Measurements from ENCODE around the gene SAYSD1.
A peak's percentile ranks its signal among the peaks of the same experiment; 100 is the strongest.

Gene SAYSD1, protein sequence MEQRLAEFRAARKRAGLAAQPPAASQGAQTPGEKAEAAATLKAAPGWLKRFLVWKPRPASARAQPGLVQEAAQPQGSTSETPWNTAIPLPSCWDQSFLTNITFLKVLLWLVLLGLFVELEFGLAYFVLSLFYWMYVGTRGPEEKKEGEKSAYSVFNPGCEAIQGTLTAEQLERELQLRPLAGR

DNA sequence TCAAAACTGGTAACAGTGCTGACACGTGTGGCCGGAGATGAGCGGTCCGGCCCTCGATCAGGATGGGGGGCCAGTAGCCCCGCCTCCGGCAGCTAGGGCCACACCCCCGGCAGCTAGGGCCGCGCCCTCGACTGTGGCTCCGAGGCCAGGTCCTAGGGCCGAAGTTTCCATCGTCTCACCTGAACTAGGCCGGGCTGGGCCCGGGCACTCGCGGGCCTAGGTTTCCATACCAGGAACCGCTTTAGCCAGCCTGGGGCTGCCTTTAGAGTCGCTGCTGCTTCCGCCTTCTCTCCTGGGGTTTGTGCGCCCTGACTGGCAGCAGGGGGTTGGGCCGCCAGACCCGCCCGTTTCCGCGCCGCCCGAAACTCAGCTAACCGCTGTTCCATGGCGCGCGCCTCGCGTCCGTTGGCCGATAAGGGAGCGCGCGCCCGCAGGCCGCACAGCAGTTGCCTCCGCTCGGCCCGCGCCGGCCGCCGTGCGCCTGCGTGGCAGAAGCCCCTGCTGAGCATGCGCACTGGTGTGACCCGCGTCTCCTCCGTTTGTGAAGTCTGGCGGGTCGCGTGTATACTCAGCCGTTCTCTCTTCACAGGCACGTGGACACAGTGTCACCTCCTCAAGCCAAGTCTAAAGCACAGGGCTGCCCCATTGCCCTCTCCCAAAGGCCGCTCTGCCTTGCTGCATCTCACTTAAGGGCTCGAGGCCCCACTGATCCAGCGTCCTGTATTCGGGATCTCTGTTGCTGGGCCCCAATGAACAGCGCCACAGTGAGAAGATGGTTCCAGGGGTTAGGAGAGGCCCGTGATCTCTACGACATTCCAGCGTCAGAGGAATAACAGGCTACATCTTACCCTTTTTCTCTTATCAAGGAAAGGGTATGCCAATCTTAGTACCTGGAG lies at the start of gene SAYSD1:
Gene SAYSD1, minus strand, starts transcription at position 483 of the 896 bp plus-strand sequence. Its CDS starts 97 bp downstream, at position 386.
- no peaks in the 10 kb centered on the region for H3K27me3 ChIP-seq (replicated peaks; ENCODE audit: control insufficient read depth, insufficient read depth, low read length)
- peak within 1 kb of the TSS; percentile 92 for H3K9ac ChIP-seq (ENCODE audit: low read length)
- H3K36me3 ChIP-seq (ENCODE audit: control insufficient read depth, insufficient read depth, low read length, severe bottlenecking): peaks cover 8% of the 10 kb centered on the region
- peaks cover 18% of the 10 kb centered on the region for H3K4me1 ChIP-seq (ENCODE audit: control insufficient read depth, insufficient read depth, low read length)
- H3K4me3 ChIP-seq (ENCODE audit: low read length): peak within 1 kb of the TSS; percentile 85
- peak; percentile 97 for DNase-seq (ENCODE audit: low read depth)
- H3K9me3 ChIP-seq (ENCODE audit: control insufficient read depth, low read length): no peaks in the 10 kb centered on the region

DNA sequence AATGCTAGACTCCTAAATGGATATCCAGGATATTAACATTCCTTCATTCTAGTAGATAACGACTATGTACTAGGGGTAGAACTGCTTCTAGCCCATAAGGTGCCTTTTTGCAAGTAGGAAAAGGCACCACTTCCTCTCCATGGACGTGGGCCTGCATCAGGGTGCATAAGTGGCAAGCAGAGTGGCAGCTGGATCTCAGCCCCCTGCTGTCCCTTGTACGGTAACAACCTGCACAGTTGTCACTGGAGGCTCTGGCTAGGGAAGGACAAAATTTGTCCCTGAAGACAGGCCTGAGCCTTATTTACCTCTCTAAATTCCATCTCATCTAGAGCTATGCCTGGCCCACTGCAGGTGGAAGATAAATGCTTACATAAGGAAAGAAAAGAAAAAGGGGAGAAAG lies 42.5 kb upstream of the SAYSD1 start:
- H3K9ac ChIP-seq (ENCODE audit: low read length): no peak overlapping the region
- H3K9me3 ChIP-seq (ENCODE audit: control insufficient read depth, low read length): no peaks in the 10 kb centered on the region
- H3K4me1 ChIP-seq (ENCODE audit: control insufficient read depth, insufficient read depth, low read length): no peaks in the 10 kb centered on the region
- DNase-seq (ENCODE audit: low read depth): no peak
- no peaks in the 10 kb centered on the region for H3K36me3 ChIP-seq (ENCODE audit: control insufficient read depth, insufficient read depth, low read length, severe bottlenecking)
- no peak overlapping the region for H3K4me3 ChIP-seq (ENCODE audit: low read length)
- peaks cover 5% of the 10 kb centered on the region for H3K27me3 ChIP-seq (replicated peaks; ENCODE audit: control insufficient read depth, insufficient read depth, low read length)

GRCh38 chr6:39156801-39157200 lies 41.8 kb upstream of the SAYSD1 start:
- Histone ChIP-seq H3K27me3 (replicated peaks; ENCODE audit: control insufficient read depth, insufficient read depth, low read length) (peaks cover 11% of the 10 kb centered on the region), H3K9me3 (ENCODE audit: control insufficient read depth, low read length) (no peaks in the 10 kb centered on the region), H3K36me3 (ENCODE audit: control insufficient read depth, insufficient read depth, low read length, severe bottlenecking) (no peaks in the 10 kb centered on the region), H3K4me3 (ENCODE audit: low read length) (no peak overlapping the region), H3K9ac (ENCODE audit: low read length) (no peak overlapping the region), H3K4me1 (ENCODE audit: control insufficient read depth, insufficient read depth, low read length) (no peaks in the 10 kb centered on the region)
- no peak for DNase-seq (ENCODE audit: low read depth)

DNA sequence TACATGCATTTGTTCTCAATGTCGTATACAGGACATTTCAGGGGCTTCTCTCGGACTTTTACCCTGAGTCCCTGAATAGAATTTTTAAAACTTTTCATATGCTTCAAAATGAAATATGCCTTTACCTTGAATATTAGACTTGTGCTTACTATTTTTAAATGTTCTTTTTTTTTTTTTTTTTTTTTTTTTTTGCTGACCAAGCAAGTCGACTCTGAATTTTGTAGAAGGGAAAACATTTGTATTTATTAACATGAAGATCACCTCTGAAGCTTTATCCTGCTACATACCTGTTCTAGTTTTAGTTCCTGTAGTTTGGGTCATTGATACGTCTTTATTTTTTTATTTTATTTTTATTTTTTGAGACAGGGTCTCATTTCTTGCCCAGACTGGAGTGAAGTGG lies 39.7 kb upstream of the SAYSD1 start:
- no peak for DNase-seq (ENCODE audit: low read depth)
- no peak overlapping the region for H3K4me3 ChIP-seq (ENCODE audit: low read length)

GRCh38 chr6:39153766-39154397 lies 38.9 kb upstream of the SAYSD1 start:
- H3K9ac ChIP-seq (ENCODE audit: low read length): no peak overlapping the region
- H3K4me3 ChIP-seq (ENCODE audit: low read length): no peak overlapping the region
- no peaks in the 10 kb centered on the region for H3K9me3 ChIP-seq (ENCODE audit: control insufficient read depth, low read length)

More for the DNA sequence above, 39.7 kb upstream of the SAYSD1 start:
- no peak overlapping the region for H3K9ac ChIP-seq (ENCODE audit: low read length)
- H3K36me3 ChIP-seq (ENCODE audit: control insufficient read depth, insufficient read depth, low read length, severe bottlenecking): no peaks in the 10 kb centered on the region
- peaks cover 22% of the 10 kb centered on the region for H3K27me3 ChIP-seq (replicated peaks; ENCODE audit: control insufficient read depth, insufficient read depth, low read length)
- no peaks in the 10 kb centered on the region for H3K9me3 ChIP-seq (ENCODE audit: control insufficient read depth, low read length)
- H3K4me1 ChIP-seq (ENCODE audit: control insufficient read depth, insufficient read depth, low read length): no peaks in the 10 kb centered on the region

GRCh38 chr6:39152262-39152661 lies 37.3 kb upstream of the SAYSD1 start:
- Histone ChIP-seq H3K4me3 (ENCODE audit: low read length) (no peak overlapping the region), H3K36me3 (ENCODE audit: control insufficient read depth, insufficient read depth, low read length, severe bottlenecking) (no peaks in the 10 kb centered on the region), H3K9ac (ENCODE audit: low read length) (no peak overlapping the region), H3K4me1 (ENCODE audit: control insufficient read depth, insufficient read depth, low read length) (no peaks in the 10 kb centered on the region), H3K27me3 (replicated peaks; ENCODE audit: control insufficient read depth, insufficient read depth, low read length) (peaks cover 38% of the 10 kb centered on the region), H3K9me3 (ENCODE audit: control insufficient read depth, low read length) (no peaks in the 10 kb centered on the region)
- DNase-seq (ENCODE audit: low read depth): no peak

More at GRCh38 chr6:39153766-39154397, 38.9 kb upstream of the SAYSD1 start:
- DNase-seq (ENCODE audit: low read depth): no peak
- no peaks in the 10 kb centered on the region for H3K4me1 ChIP-seq (ENCODE audit: control insufficient read depth, insufficient read depth, low read length)
- peaks cover 28% of the 10 kb centered on the region for H3K27me3 ChIP-seq (replicated peaks; ENCODE audit: control insufficient read depth, insufficient read depth, low read length)
- no peaks in the 10 kb centered on the region for H3K36me3 ChIP-seq (ENCODE audit: control insufficient read depth, insufficient read depth, low read length, severe bottlenecking)

DNA sequence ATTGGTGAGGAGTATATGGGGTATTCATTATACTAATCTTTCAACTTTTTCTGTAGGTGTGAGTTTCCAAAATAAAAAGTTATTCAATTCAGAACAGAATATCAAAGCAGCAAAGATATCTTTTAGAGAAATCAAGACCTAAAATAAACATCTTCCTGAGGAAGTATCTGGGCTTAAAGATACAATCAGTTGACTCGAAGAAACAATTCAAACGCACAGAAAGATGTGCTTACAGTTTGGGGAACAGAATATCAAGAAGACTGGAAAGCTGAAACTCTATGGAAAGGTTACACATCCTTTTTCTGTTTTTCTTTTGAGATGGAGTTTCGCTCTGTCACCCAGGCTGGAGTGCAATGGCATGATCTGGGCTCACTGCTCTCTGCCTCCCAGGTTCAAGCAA lies 36.2 kb upstream of the SAYSD1 start:
- H3K4me1 ChIP-seq (ENCODE audit: control insufficient read depth, insufficient read depth, low read length): no peaks in the 10 kb centered on the region
- no peak overlapping the region for H3K9ac ChIP-seq (ENCODE audit: low read length)
- H3K36me3 ChIP-seq (ENCODE audit: control insufficient read depth, insufficient read depth, low read length, severe bottlenecking): no peaks in the 10 kb centered on the region
- H3K4me3 ChIP-seq (ENCODE audit: low read length): no peak overlapping the region
- DNase-seq (ENCODE audit: low read depth): no peak
- no peaks in the 10 kb centered on the region for H3K9me3 ChIP-seq (ENCODE audit: control insufficient read depth, low read length)
- peaks cover 44% of the 10 kb centered on the region for H3K27me3 ChIP-seq (replicated peaks; ENCODE audit: control insufficient read depth, insufficient read depth, low read length)

DNA sequence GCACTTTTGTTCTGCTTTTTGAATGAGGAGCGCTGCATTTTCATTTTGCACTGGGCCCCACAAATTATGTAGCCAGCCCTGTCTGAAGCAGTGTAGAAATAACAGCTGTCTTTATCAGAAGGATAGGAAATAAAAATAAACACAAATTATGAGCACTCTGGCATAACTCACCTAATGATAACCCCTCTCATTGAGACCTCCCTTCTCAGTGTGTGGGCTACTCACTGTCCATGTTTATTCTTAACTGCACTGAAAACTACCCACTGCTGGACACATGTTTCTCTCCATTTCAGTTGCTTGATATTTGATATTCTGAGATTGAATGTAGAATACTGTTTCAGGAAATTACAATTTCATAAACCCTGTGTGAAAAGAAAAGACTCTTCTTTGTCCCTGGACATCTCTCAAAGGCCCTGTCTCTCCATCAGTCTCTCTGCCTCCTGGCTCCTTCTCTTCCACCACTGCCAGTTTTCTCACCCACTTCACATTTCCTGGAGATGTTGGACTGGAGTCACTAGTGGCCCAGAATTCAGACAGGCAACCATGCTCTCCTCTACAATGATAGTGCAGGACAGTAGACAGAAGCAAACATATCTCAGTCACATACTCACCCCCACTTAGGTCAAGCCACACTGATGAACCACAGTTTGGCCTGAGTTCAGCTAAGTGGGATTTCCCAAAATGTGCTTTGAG lies 29.6 kb upstream of the SAYSD1 start:
- H3K36me3 ChIP-seq (ENCODE audit: control insufficient read depth, insufficient read depth, low read length, severe bottlenecking): no peaks in the 10 kb centered on the region
- peaks cover 47% of the 10 kb centered on the region for H3K27me3 ChIP-seq (replicated peaks; ENCODE audit: control insufficient read depth, insufficient read depth, low read length)
- no peak overlapping the region for H3K4me3 ChIP-seq (ENCODE audit: low read length)
- peaks cover 17% of the 10 kb centered on the region for H3K9me3 ChIP-seq (ENCODE audit: control insufficient read depth, low read length)
- H3K9ac ChIP-seq (ENCODE audit: low read length): no peak overlapping the region
- H3K4me1 ChIP-seq (ENCODE audit: control insufficient read depth, insufficient read depth, low read length): no peaks in the 10 kb centered on the region
- no peak for DNase-seq (ENCODE audit: low read depth)

- H3K36me3 ChIP-seq (ENCODE audit: control insufficient read depth, insufficient read depth, low read length, severe bottlenecking): no peaks in the 10 kb centered on the region
- DNase-seq (ENCODE audit: low read depth): no peak
- H3K4me3 ChIP-seq (ENCODE audit: low read length): no peak overlapping the region
- H3K9ac ChIP-seq (ENCODE audit: low read length): no peak overlapping the region
- peaks cover 29% of the 10 kb centered on the region for H3K9me3 ChIP-seq (ENCODE audit: control insufficient read depth, low read length)
- H3K27me3 ChIP-seq (replicated peaks; ENCODE audit: control insufficient read depth, insufficient read depth, low read length): peaks cover 36% of the 10 kb centered on the region
- H3K4me1 ChIP-seq (ENCODE audit: control insufficient read depth, insufficient read depth, low read length): no peaks in the 10 kb centered on the region
These were observed 28.4 kb upstream of the SAYSD1 start for GRCh38 chr6:39143238-39143930.

GRCh38 chr6:39140556-39141167 lies 25.7 kb upstream of the SAYSD1 start:
- H3K27me3 ChIP-seq (replicated peaks; ENCODE audit: control insufficient read depth, insufficient read depth, low read length): peaks cover 20% of the 10 kb centered on the region
- peaks cover 37% of the 10 kb centered on the region for H3K9me3 ChIP-seq (ENCODE audit: control insufficient read depth, low read length)
- no peaks in the 10 kb centered on the region for H3K36me3 ChIP-seq (ENCODE audit: control insufficient read depth, insufficient read depth, low read length, severe bottlenecking)
- no peak overlapping the region for H3K9ac ChIP-seq (ENCODE audit: low read length)
- H3K4me1 ChIP-seq (ENCODE audit: control insufficient read depth, insufficient read depth, low read length): no peaks in the 10 kb centered on the region
- no peak overlapping the region for H3K4me3 ChIP-seq (ENCODE audit: low read length)
- no peak for DNase-seq (ENCODE audit: low read depth)

Data from adipocyte (in vitro differentiated cells).